Measurements from ENCODE around the gene TFB1M.
A peak's percentile ranks its signal among the peaks of the same experiment; 100 is the strongest.
"Not testable (repeated sequence)": the region's sequence is repeated elsewhere in the genome, so short reads cannot be mapped to it uniquely, and the experiment has no call there.

Gene TFB1M

DNA sequence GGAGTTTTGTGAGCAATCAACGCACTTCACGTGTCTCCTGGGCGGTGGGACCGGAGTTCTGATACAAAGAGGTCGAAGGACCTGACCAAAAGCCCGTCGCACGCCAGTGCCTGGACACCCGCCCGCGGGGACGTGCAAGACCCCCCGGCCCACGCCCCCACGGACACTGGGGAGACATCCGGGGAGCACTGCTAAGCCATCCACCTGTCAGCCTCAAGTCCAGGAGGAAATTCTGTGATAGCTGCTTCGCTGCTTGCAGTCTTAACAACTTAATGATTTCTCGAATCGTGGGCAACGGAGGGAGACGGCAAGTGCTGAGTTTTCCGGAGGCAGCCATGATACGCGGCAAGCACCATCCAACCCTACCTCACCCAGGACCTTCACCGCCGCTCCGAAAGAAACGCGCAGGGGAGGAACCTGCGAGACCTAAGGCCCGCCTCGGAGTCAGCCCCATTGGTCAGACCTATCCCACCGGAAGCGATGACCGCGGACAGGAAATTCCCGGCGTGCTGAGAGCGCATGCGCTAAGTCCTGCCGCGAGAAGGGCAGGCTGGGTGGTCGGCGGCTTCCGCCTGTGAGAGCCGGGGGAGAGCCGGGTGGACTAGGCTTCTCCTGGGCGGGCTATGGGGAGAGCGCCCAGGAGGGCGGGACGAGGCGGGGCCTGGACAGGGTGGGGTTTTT lies at the start of gene TFB1M:
TFB1M (minus strand) TSS at position 393 of the 681 bp plus-strand sequence; CDS start at position 337, 56 bp downstream.
- peak; percentile 98 for DNase-seq (ENCODE audit: low spot score)

DNA sequence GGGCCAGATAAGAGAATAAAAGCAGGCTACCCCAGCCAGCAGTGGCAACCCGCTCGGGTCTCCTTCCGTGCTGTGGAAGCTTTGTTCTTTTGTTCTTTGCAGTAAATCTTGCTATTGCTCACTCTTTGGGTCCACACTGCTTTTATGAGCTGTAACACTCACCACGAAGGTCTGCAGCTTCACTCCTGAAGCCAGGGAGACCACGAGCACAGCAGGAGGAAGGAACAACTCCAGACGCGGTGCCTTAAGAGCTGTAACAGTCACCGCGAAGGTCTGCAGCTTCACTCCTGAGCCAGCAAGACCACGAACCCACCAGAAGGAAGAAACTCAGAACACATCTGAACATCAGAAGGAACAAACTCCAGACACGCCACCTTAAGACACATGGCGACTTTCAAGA lies 49.7 kb upstream of the TFB1M start:
- not testable (repeated sequence) for DNase-seq (ENCODE audit: low spot score)

DNA sequence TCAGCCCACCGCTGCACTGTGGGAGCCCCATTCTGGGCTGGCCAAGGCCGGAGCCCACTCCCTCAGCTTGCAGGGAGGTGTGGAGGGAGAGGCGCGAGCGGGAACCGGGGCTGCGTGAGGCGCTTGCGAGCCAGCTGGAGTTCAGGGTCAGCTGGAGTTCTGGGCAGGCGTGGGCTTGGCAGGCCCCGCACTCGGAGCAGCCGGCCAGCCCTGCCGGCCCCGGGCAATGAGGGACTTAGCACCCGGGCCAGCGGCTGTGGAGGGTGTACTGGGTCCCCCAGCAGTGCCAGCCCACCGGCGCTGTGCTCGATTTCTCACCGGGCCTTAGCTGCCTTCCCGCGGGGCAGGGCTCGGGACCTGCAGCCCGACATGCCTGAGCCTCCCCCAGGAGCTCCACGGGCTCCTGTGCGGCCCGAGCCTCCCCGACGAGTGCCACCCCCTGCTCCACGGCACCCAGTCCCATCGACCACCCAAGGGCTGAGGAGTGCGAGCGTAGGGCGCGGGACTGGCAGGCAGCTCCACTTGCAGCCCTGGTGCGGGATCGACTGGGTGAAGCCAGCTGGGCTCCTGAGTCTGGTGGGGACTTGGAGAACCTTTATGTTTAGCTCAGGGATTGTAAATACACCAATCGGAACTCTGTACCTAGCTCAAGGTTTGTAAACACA lies 48.8 kb upstream of the TFB1M start:
- DNase-seq (ENCODE audit: low spot score): not testable (repeated sequence)

DNA sequence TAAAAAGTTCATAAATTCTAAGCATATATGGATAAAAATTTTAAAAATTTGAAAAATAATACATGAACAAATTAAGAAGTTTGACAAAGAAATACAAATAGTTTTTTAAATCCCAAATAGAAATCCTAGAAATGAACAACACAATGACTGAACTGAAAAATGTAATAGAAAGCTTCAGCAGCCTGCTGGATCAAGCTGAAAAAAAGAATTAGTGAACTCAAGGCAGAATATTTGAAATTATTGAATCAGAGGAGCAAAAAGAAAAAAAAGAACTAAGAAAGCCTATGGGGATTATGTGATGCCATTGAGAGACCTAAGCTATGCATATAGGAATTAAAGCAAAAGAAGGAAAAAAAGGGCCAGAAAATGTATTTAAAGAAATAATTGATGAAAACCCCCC lies 39.9 kb upstream of the TFB1M start:
- no peak for DNase-seq (ENCODE audit: low spot score)

DNA sequence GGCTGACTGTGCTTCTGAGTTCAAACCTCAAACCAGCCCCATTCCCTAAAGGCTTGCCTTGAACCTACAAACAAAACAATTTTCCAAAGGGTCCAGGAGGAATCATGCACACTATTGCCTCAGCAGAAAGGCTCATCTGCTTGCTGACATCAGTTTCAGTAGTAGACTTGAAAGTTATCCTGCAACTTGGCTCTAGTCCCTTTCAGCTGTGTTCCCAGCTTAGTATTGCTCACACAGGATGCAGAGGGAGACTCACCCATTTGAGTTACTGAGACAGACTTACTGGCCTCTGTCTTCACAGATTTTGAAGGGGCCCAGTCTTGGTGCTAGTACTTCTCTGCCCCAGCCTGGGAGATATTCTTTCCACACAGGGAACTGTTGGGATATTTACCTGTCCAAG lies 38.5 kb upstream of the TFB1M start:
- no peak for DNase-seq (ENCODE audit: low spot score)

DNA sequence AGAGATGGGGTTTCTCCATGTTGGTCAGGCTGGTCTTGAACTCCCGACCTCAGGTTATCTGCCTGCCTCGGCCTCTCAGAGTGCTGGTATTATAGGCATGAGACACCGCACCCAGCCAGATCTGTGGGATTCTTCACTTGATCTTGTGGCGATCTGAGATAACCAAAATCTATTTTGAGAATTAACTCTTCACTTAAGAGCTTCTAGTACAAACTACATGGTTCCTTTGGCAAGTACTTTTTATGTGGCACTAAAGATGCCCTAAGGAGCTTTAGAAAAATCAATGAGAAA lies 37.8 kb upstream of the TFB1M start:
- DNase-seq (ENCODE audit: low spot score): no peak

DNA sequence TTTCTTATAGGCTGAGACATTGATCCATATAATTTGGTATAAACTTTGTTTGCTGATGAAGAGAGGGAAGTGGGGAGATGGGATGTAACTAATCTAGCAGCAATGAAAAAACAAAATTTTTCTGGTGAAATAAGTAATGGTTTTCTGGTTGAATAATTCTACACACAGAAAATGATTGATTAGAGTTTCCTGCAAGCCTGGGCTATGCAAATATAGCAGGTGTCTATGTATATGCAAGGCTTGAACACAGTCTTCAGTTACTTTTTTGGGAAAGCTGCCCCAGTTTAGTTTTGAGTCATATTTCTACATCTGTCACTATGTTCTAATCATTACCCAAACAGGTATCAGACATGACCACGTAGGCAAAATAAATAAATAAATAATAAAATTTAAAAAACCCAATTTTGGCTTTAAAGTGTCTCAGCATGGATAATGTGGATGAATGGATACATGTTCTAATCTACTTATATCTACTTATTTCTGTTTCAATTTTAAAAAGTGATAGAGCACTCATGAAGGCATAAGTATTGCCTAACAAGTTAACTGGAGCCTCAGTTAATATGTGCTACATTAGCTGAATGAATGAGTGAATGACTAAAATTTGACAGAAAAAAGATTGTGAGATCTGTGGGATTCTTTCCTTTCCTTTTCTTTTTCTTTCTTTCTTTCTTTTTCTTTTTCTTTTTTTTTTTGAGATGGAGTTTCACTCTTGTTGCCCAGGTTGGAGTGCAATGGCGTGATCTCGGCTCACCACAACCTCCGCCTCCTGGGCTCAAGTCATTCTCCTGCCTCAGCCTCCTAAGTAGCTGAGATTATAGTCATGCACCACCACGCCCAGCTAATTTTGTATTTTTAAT lies 37.2 kb upstream of the TFB1M start:
- no peak for DNase-seq (ENCODE audit: low spot score)

DNA sequence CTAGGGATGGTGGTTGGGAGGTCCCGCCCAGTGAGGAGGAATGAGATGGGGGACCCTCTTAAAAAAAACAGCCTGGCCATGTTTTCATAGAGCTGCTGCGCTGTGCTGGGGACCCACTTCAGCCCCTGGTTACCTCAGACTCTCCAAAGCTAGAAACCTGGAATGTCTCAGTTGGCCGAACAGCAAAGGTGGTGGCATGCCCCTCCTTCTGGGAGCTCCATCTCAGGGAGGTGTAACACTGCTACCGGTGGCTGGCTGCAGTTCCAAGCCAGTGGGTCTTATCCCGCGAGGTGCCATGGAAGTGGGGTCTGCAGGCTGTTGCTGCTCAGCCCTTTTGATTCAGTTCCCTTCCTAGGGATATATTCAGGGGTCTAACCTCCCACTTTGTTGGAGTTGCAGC lies 35.7 kb upstream of the TFB1M start:
- no peak for DNase-seq (ENCODE audit: low spot score)

DNA sequence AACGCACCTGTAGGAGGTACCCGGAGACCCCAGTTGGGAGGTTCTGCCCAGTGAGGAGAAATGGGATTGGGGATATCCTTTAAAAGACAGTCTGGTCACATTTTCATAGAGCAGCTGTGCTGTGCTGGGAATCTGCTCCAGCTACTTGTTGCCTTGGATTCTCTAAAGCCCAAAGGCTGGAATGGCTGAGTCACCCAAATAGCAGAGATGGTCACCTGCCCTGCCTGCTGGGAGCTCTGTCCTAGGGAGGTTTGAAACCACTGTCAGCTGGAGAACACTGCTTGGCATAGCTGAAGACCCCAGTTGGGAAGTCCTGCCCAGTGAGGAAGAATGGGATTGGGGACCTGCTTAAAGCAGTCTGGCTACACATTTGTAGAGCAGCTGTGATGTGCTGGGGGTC lies 34.8 kb upstream of the TFB1M start:
- no peak for DNase-seq (ENCODE audit: low spot score)

DNA sequence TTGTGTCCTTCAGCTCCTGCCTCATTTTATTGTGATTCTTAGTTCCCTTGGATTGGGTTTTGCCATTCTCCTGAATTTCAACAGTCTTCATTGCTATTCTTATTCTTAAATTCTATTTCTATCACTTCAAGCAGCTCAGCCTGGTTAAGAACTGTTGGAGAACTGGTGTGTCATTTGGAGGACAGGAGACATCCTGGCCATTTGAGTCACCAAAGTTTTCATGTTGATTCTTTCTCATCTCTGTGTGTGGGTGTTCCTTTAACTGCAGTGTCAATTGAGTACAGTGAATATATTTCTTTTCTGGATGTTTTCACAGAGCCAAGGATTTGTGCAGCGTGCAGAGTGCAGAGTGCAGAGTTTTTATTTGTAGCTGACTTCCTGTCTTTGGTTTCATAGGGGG lies 33.5 kb upstream of the TFB1M start:
- DNase-seq (ENCODE audit: low spot score): no peak

DNA sequence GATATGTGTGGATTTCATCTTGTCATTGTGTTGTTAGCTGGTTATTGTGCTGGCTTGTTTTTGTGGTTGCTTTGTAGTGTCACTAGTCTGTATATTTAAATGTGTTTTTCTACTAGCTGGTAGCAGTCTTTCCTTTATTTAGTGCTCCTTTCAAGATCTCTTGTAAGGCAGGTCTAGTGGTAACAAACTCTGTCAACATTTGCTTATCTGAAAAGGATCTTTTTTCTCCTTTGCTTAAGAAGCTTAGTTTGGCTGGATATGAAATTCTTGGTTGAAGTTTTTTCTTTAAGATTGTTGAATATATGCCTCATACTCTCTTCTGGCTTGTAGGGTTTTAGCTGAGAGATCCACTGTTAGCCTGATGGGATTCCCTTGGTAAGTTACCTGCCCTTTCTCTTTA lies 32.7 kb upstream of the TFB1M start:
- DNase-seq (ENCODE audit: low spot score): no peak

DNA sequence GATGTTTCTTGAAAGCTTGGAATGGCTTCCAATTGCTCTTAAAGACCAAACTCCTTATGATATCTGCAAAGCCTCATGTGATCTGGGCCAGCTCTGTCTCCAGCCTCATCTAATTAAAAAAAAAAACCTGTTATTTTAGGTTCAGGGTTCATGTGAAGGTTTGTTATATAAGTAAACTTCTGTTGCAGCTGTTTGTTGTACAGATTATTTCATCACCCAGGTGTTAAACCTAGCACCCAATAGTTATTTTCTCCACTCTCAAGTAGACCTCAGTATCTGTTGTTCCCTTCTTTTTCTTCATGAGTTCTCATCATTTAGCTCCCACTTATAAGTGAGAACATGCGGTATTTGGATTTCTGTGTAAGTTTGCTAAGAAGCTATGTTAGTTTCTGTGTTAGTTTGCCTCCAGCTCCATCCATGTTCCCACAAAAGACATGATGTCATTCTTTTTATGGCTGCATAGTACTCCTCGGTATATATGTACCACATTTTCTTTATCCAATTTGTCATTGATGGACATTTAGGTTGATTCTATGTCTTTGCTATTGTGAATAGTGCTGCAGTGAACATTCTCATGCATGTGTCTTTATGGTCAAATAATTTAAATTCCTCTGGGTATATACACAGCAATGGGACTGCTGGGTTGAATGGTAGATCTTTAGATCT lies 30.2 kb upstream of the TFB1M start:
- no peak for DNase-seq (ENCODE audit: low spot score)

DNA sequence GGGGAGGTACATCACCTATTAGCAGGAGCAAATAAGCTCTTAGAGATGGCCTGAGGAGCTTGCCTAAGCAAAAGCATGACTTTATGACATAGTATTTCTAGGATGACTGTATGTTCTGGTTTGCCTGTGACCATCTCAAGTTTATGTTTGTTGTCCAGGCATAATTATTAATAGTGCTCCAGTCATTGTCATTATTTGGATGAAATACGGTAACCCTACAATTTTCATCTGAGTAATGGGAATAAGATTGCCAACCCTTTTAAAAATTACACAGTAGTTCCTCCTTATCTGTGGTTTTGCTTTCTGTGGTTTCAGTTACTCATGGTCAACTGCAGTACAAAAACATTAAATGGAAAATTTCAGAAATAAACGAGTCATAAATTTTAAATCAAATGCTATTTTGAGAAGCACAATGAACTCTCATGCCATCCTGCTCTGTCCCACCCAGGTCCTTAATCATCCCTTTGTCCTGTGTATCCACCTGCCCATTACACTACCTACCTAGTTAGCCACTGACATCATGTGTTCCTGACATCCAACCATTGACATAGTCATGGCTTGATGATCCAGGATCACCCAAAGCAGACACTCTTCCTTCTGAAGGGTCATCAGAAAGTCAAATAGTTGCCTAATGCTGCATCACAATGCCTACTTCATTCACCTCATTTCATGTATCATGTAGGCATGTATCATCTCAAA lies 27.0 kb upstream of the TFB1M start:
- no peak for DNase-seq (ENCODE audit: low spot score)

DNA sequence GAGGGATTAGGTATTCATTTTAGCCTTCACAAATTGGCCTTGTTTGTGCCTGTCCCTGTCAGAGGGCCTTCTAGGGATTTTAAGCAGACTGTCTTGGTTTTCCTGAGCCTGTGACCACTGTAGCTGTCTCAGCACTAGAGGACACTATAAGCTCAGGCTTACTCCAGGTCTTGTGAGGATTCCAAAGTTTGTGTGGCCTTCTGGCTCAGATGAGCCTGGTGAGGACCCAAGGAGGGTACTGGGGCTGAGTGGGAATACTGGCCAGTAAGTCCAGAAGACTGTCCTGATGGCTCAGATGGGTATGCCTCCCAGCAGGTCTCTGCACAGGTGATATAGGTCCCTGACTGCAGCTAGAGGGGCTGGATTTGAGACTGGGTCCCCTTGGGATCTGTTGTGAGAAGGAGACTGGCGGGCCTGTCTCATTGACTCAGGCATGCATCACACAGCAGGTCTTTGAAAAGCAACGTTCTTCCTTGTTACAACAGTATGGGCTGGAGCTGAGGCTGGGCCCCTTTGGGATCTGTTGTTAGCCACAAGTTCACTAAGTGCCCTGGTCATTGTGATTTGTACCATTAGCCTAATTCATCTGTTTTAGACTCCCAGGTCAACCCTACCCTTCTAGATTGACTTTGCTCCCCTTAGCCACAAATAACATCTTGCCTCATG lies 26.3 kb upstream of the TFB1M start:
- no peak for DNase-seq (ENCODE audit: low spot score)

DNA sequence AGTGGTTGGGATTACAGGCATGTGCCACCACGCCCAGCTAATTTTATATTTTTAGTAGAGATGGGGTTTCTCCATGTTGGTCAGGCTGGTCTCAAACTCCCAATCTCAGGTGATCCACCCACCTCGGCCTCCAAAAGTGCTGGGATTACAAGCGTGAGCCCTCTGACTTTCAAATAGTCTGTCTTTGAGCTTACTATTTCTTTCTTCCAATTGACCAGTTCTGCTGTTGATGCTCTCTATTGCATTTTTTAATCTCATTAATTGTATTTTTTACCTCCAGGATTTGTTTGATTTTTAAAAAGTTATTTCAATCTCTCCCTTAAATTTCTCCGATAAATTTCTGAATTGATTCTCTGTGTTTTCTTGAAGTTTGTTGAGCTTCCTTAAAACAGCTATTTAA lies 25.6 kb upstream of the TFB1M start:
- not testable (repeated sequence) for DNase-seq (ENCODE audit: low spot score)

DNA sequence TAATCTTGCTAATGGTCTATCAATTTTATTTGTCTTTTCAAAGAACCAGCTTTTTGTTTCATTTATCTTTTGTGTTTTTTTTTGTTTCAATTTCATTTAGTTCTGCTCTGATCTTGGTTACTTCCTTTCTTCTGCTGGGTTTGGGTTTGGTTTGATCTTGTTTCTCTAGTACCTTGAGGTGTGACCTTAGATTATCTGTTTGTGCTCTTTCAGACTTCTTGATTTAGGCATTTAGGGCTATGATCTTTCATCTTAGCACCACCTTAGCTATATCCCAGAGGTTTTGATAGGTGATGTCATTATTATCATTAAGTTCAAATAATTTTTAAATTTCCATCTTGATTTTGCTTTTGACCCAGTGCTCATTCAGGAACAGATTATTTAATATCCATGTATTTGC lies 24.0 kb upstream of the TFB1M start:
- DNase-seq (ENCODE audit: low spot score): not testable (repeated sequence)

DNA sequence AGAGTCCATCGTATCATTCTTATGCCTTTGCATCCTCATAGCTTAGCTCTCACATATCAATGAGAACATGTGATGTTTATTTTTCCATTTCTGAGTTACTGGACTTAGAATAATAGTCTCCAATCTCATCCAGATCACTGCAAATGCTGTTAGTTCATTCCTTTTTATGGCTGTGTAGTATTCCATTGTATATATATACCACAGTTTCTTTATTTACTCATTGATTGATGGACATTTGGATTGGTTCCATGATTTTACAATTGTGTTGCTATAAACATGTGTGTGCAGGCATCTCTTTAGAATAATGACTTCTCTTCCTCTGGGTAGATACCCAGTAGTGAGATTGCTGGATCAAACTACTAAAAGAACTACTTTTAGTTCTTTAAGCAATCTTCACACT lies 21.0 kb upstream of the TFB1M start:
- DNase-seq (ENCODE audit: low spot score): no peak

DNA sequence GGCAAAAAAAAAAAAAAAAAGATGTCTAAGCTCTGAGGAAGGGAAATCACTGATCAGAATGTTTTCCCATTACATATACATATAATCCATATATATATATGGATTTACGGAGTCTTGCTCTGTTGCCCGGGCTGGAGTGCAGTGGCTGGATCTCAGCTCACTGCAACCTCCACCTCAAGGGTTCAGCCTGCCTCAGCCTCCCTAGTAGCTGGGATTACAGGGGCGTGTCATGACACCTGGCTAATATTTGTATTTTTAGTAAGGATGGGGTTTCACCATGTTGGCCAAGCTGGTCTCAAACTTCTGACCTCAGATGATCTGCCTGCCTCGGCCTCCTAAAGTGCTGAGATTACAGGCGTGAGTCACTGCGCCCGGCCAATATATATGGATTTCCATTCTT lies 19.8 kb upstream of the TFB1M start:
- DNase-seq (ENCODE audit: low spot score): not testable (repeated sequence)

DNA sequence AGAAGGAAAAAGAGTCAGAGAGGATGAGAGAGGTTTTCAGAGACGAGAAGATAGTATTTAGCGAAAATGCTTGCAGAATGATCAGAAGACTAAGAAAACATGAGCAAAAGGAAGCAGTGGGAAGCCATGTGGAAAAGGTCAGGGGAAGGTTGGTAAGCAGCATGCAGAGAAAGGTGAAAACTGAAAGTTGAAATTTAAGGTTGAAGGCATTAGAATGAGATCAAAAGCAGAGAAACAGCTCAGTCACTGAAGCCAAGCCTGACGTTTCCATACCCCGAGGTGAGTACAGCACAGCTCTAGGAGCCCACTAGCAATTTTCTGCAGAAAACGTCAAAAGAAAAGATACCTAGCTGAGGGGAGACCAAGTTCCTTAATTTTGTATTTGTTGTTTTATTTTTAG lies 19.1 kb upstream of the TFB1M start:
- DNase-seq (ENCODE audit: low spot score): no peak

DNA sequence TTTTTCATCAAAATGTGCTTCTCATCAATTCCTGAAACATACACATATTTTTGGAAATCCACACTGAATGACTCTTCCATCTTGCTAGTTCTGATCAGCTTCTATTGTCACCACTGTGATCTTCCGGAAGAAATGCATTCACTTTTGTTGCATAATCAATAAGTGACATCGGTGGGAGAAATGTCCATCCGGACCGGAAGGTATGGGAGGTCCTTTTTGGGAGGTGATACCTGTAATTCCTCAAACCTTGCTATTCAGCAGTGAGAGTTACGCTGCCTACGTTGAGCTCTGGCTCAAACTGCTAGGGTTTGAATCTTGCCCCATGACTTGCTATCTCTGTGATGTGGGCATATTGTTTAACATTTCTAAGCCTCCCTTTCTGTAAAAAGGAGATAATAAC lies 16.6 kb upstream of the TFB1M start:
- no peak for DNase-seq (ENCODE audit: low spot score)

DNA sequence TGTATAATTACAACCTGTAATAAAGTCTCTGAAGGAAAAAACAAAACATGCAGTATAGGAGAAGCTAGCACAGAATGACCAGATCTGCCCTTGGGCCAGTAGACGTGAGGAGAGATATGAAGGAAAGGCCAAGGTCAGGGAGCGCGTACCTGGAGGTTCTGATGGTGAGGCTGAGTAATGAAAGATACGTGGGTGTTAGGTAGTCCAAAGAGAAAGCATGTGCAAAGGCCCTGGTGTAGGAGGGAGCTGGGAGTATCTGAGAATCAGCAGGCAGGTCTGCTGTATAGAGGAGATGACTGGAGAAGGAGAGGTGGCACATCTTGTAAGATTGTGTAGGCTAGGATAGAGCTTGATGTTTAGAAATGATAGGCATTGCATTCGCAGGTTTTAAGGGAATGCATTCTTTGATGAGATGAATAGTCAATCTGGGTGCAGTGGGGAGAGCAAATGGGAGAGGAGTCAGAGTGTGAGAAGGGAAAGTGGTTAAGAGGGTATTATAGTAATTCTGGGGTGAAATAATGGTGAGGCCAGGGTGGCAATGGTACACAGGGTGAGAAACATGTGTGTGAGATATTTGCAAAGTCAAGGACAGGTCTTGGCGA lies 15.9 kb upstream of the TFB1M start:
- no peak for DNase-seq (ENCODE audit: low spot score)
